Ishikawa (cell line): ENCODE data around the gene COMT.

Experiments
- CEBPB ChIP-seq: IDR thresholded peaks from 2 replicates; pipeline ENCODE4 v1.6.1; 2012
- CREB1 ChIP-seq: IDR thresholded peaks from 2 replicates; pipeline ENCODE4 v1.6.1; 2012; ENCODE audit warnings: low read depth
- EP300 ChIP-seq: IDR thresholded peaks from 2 replicates; pipeline ENCODE4 v1.6.1; 2012; ENCODE audit warnings: borderline replicate concordance
- FOXM1 ChIP-seq: IDR thresholded peaks from 2 replicates; pipeline ENCODE4 v1.6.1; 2012; ENCODE audit warnings: low read depth, borderline replicate concordance
- RAD21 ChIP-seq: IDR thresholded peaks from 2 replicates; pipeline ENCODE4 v1.6.1; 2012; ENCODE audit warnings: low read depth
- REST ChIP-seq: IDR thresholded peaks from 2 replicates; pipeline ENCODE4 v1.6.1; 2012; ENCODE audit warnings: low read depth, mild to moderate bottlenecking
- TAF1 ChIP-seq: IDR thresholded peaks from 2 replicates; pipeline ENCODE4 v1.6.1; 2012; ENCODE audit warnings: low read depth, mild to moderate bottlenecking
- TCF12 ChIP-seq: IDR thresholded peaks from 2 replicates; pipeline ENCODE4 v1.6.1; 2012; ENCODE audit warnings: low read depth
- ZBTB7A ChIP-seq: IDR thresholded peaks from 2 replicates; pipeline ENCODE4 v1.6.1; 2012; ENCODE audit warnings: low read depth
- TF ChIP-seq, protein P1 (sequence below): IDR thresholded peaks from 2 replicates; pipeline ENCODE4 v1.6.1; 2012

DNA sequence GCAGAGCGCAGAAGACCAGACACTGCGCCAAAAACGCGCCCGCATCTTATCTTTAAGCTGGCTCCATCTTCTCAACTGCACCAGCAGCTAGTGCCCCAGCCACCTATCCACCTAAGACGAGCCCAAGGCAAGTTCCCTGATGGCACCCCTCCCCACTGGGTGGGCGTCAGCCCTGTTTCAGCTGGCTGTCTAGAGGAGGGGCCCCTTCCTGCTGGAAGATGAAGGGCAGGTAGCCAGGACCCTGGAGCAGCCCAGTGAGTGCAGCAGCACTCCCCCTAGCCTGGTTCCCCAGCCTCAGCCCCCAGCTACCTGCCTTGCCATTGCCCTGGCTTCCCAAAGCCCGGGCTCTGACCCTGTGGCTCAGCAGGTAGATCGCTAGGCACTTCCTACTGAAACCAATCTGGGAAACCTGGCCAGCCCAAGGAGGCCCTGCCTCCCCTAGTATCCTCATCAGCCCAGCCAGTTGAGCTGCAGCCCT lies 46.8 kb downstream of the COMT start:
- TF ChIP-seq RAD21 (no peak), EP300 (no peak), FOXM1 (no peak), REST (no peak), CEBPB (no peak), CREB1 (no peak), TCF12 (no peak), ZBTB7A (no peak), TAF1 (no peak)
- TF ChIP-seq, protein P1, sequence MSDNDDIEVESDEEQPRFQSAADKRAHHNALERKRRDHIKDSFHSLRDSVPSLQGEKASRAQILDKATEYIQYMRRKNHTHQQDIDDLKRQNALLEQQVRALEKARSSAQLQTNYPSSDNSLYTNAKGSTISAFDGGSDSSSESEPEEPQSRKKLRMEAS, result no peak
